CD4-positive, alpha-beta T cell (primary cell): Measurements from ENCODE around the gene RUFY2. TPM values are rescaled to one million over a fixed set of nuclear protein-coding genes. Genes with fewer than 3 reads are reported as not detected.

ENCODE experiments used
- ATAC-seq: fragments of 200-7000 bp; cut with Tn5 transposase; one replicate; pipeline ENCODE4 v1.10.0; 2022; ENCODE audit warnings: mild to moderate bottlenecking; ENCODE audit not compliant: poor library complexity
- CTCF ChIA-PET: fragments of 350-600 bp; sonication (Branson Sonifier 250); formaldehyde crosslinking; loops from one replicate; lab custom pipeline; 2021; ENCODE audit warnings: antibody characterized with exemption, inconsistent platforms; lab: Charles Lee
- POLR2A ChIA-PET: fragments of 350-600 bp; sonication (Branson Sonifier 250); formaldehyde crosslinking; loops from one replicate; lab custom pipeline; 2021; ENCODE audit warnings: antibody characterized with exemption, inconsistent platforms; lab: Charles Lee
- DNase-seq, 14 experiments: peaks; one replicate each; pipeline ENCODE4 v3.0.0-alpha.2; 2013 to 2020; ENCODE audit warnings: mixed read lengths in 2 of 14
- H3K27ac ChIP-seq, 2 donors: one replicate each; pipeline versions ENCODE4 v1.5.1 to v1.7.0; 2013; ENCODE audit warnings: low read length in 2 of 2, low read depth in 1 of 2, mild to moderate bottlenecking in 1 of 2
- H3K27me3 ChIP-seq, 2 experiments: 1 replicate in 1 of 2; 2 replicates in 1 of 2; pipeline versions ENCODE4 v1.6.1 to v1.7.0; 2013; ENCODE audit warnings: low read length in 2 of 2, control low read depth in 1 of 2, mild to moderate bottlenecking in 1 of 2, moderate library complexity in 1 of 2; ENCODE audit not compliant: insufficient read depth in 2 of 2, control insufficient read depth in 1 of 2
- H3K36me3 ChIP-seq: one replicate; pipeline ENCODE4 v1.6.1; 2013; ENCODE audit warnings: low read length, control low read depth; ENCODE audit not compliant: insufficient read depth
- H3K4me1 ChIP-seq: one replicate; pipeline ENCODE4 v1.6.1; 2013; ENCODE audit warnings: low read length, control low read depth; ENCODE audit not compliant: insufficient read depth
- H3K4me3 ChIP-seq: one replicate; pipeline ENCODE4 v1.5.1; 2013; ENCODE audit warnings: mild to moderate bottlenecking, low read length, moderate library complexity
- H3K9me3 ChIP-seq, 2 experiments: 1 replicate in 1 of 2; 2 replicates in 1 of 2; pipeline versions ENCODE4 v1.6.1 to v1.7.0; 2013; ENCODE audit warnings: low read length in 2 of 2, mild to moderate bottlenecking in 2 of 2, control low read depth in 1 of 2, moderate library complexity in 1 of 2; ENCODE audit not compliant: control insufficient read depth in 1 of 2, insufficient read depth in 1 of 2
- H3K27ac Mint-ChIP-seq: one replicate; pipeline ENCODE4 v1.8.0; 2020; ENCODE audit warnings: mixed read lengths
- H3K27me3 Mint-ChIP-seq: one replicate; pipeline ENCODE4 v1.8.0; 2021; ENCODE audit warnings: mixed read lengths
- H3K36me3 Mint-ChIP-seq: one replicate; pipeline ENCODE4 v1.8.0; 2021; ENCODE audit warnings: low read depth, mixed read lengths
- H3K4me1 Mint-ChIP-seq: one replicate; pipeline ENCODE4 v1.8.0; 2021; ENCODE audit warnings: low read depth, mixed read lengths
- H3K4me3 Mint-ChIP-seq: one replicate; pipeline ENCODE4 v1.8.0; 2020; ENCODE audit warnings: mild to moderate bottlenecking, mixed read lengths
- H3K9me3 Mint-ChIP-seq: one replicate; pipeline ENCODE4 v1.8.0; 2020; ENCODE audit warnings: mixed read lengths
- CTCF ChIP-seq: fragments of 200-600 bp; IDR thresholded peaks from one replicate; pipeline ENCODE4 v1.8.0; 2022; ENCODE audit warnings: antibody characterized with exemption, mild to moderate bottlenecking
- intact Hi-C, 2 experiments: fragments of 100-400 bp; cut with DNase I in 1 of 2; cut with micrococcal nuclease in 1 of 2; formaldehyde crosslinking; loops; one replicate each; pipeline versions ENCODE4 v1.15.1 to v1.9.0; 2023 to 2025; cut with DNase I, micrococcal nuclease
- total RNA-seq, 174 experiments: library from RNA in 2 of 174; stranded (reverse) in 2 of 174; gene quantifications; one replicate each; pipeline ENCODE4 v1.2.3 and lab custom pipeline; 2021 to 2026

RUFY2 gene
- total RNA-seq, 2 experiments from 2014 or later = 10.7 to 14.8 TPM

GRCh38 chr10:68364101-68364886 lies 42.8 kb downstream of the RUFY2 start:
- Histone ChIP-seq H3K27me3 (no peaks in the 10 kb centered on the region), H3K9me3 (no peaks in the 10 kb centered on the region), H3K4me3 (no peak overlapping the region), H3K4me1 (no peaks in the 10 kb centered on the region), H3K36me3 (peaks cover 18% of the 10 kb centered on the region), H3K27ac (no peak overlapping the region)
- Mint-ChIP-seq H3K27ac (no peak overlapping the region), H3K4me1 (no peaks in the 10 kb centered on the region), H3K27me3 (no peaks in the 10 kb centered on the region), H3K36me3 (peaks cover 44% of the 10 kb centered on the region), H3K9me3 (no peaks in the 10 kb centered on the region), H3K4me3 (no peak overlapping the region)
- intact Hi-C loops = no loop called here
- DNase-seq (no peak), ATAC-seq (no peak)
- POLR2A ChIA-PET = no interaction called here
- CTCF ChIA-PET = interaction anchor here (1.1 kb wide), 1 partner anchor 16 kb away, joined by 3 read pairs; no protein-coding TSS in a partner anchor
- TF ChIP-seq CTCF = no peak

DNA sequence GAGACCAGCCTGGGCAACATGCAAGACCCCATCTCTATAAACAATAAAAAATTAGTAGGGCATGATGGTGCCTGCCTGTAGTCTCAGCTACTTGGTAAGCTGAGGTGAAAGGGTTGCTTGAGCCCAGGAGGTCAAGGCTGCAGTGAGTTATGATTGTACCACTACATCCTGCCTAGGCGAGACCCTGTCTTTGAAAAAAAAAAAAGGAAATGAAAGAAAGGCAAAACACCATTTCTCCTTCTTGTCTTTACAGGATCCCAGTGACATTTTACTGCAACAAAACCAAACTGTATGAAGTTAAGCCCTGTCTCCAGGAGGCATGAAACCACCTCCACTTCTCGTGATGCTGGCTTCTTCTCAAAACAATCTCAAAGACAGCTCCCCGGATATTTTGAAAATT lies 44.5 kb downstream of the RUFY2 start:
- peaks cover 18% of the 10 kb centered on the region for H3K36me3 ChIP-seq
- Mint-ChIP-seq H3K4me3 (no peak overlapping the region), H3K9me3 (no peaks in the 10 kb centered on the region), H3K36me3 (peaks cover 38% of the 10 kb centered on the region), H3K27ac (no peak overlapping the region), H3K4me1 (no peaks in the 10 kb centered on the region), H3K27me3 (no peaks in the 10 kb centered on the region)
- TF ChIP-seq CTCF = no peak
- H3K4me1 ChIP-seq = no peaks in the 10 kb centered on the region
- no peak overlapping the region for H3K4me3 ChIP-seq
- intact Hi-C loops = no loop called here
- no peak for ATAC-seq
- H3K27ac ChIP-seq = no peak overlapping the region
- no peaks in the 10 kb centered on the region for H3K27me3 ChIP-seq
- no peak for DNase-seq
- POLR2A ChIA-PET = interaction anchor here (0.7 kb wide), 1 partner anchor 367 kb away, joined by 3 read pairs; no protein-coding TSS in a partner anchor
- no peaks in the 10 kb centered on the region for H3K9me3 ChIP-seq
- CTCF ChIA-PET = no interaction called here

GRCh38 chr10:68359189-68359588 lies 47.9 kb downstream of the RUFY2 start:
- Mint-ChIP-seq H3K27ac (no peak overlapping the region), H3K4me3 (no peak overlapping the region)

More at GRCh38 chr10:68359189-68359588, 47.9 kb downstream of the RUFY2 start:
- H3K27me3 ChIP-seq = no peaks in the 10 kb centered on the region
- H3K4me1 Mint-ChIP-seq = no peaks in the 10 kb centered on the region
- no peaks in the 10 kb centered on the region for H3K4me1 ChIP-seq
- H3K9me3 Mint-ChIP-seq = no peaks in the 10 kb centered on the region
- TF ChIP-seq CTCF = no peak
- no peak overlapping the region for H3K4me3 ChIP-seq
- ATAC-seq (no peak), DNase-seq (no peak)
- peaks cover 29% of the 10 kb centered on the region for H3K36me3 ChIP-seq
- H3K27me3 Mint-ChIP-seq = no peaks in the 10 kb centered on the region
- ChIA-PET CTCF (no interaction called here), POLR2A (no interaction called here)
- intact Hi-C loops = no loop called here
- H3K36me3 Mint-ChIP-seq = peaks cover 43% of the 10 kb centered on the region
- H3K27ac ChIP-seq = no peak overlapping the region
- no peaks in the 10 kb centered on the region for H3K9me3 ChIP-seq
